Measurements from ENCODE around the gene KIAA1671. TPM values are rescaled to one million over a fixed set of nuclear protein-coding genes. Genes with fewer than 3 reads are reported as not detected.
A peak's percentile ranks its signal among the peaks of the same experiment; 100 is the strongest.

Gene KIAA1671
- total and polyA plus RNA-seq, 5 donors from 2014 or later: 0.21 to 3.3 (median 0.65) TPM; not detected in 1

DNA sequence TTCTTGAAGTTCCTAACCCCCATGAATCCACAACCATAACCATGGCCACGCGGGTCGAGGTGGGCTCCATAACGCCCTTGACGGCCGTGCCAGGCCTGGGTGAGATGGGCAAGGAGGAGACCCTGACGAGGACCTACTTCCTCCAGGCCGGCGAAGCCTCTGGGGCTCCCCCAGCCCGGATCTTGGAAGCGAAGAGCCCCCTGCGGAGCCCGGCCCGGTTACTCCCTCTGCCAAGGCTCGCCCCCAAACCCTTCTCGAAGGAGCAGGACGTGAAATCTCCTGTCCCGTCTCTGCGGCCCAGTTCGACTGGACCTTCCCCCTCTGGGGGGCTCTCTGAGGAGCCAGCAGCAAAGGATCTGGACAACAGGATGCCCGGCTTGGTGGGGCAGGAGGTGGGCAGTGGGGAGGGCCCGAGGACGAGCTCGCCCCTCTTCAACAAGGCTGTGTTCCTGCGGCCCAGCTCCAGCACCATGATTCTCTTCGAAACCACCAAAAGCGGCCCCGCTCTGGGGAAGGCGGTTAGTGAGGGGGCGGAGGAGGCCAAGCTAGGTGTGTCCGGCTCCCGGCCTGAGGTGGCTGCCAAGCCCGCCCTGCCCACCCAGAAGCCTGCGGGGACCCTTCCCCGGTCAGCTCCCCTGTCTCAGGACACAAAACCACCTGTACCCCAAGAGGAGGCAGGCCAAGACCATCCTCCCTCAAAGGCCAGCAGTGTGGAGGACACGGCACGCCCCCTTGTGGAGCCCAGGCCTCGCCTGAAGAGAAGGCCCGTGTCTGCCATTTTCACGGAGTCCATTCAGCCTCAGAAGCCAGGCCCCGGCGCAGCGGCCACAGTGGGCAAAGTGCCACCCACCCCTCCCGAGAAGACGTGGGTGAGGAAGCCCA lies 75.7 kb downstream of the KIAA1671 start:
- ATAC-seq (ENCODE audit: low read depth in 2 of 2): no peak

GRCh38 chr22:25028841-25029141 lies 76.3 kb downstream of the KIAA1671 start:
- Mint-ChIP-seq H3K4me3 (no peak overlapping the region), H3K9me3 (no peaks in the 10 kb centered on the region), H3K4me1 (peaks cover 0 to 8% (median 0%) of the 10 kb centered on the region in 4 donors), H3K36me3 (no peaks in the 10 kb centered on the region), H3K27me3 (no peaks in the 10 kb centered on the region), H3K27ac (no peak overlapping the region)
- Histone ChIP-seq H3K36me3 (ENCODE audit: control insufficient read depth, insufficient read depth, low read length) (no peaks in the 10 kb centered on the region), H3K9me3 (ENCODE audit: control insufficient read depth in 2 of 2, low read length in 2 of 2) (no peaks in the 10 kb centered on the region), H3K27me3 (ENCODE audit: control insufficient read depth, insufficient read depth, low read length) (no peaks in the 10 kb centered on the region), H3K27ac (ENCODE audit: insufficient read depth, low read length, poor library complexity, severe bottlenecking) (no peak overlapping the region), H3K4me1 (ENCODE audit: control insufficient read depth, insufficient read depth, low read length, poor library complexity, severe bottlenecking) (no peaks in the 10 kb centered on the region), H3K4me3 (ENCODE audit: low read depth, low read length) (no peak overlapping the region)
- ATAC-seq (ENCODE audit: low read depth in 2 of 2) (no peak), DNase-seq (no peak)

More for the DNA sequence above, 75.7 kb downstream of the KIAA1671 start:
- DNase-seq: peak in 1 of 3 donors; percentile 48
- H3K4me3 Mint-ChIP-seq: no peak overlapping the region
- H3K4me1 ChIP-seq (ENCODE audit: control insufficient read depth, insufficient read depth, low read length, poor library complexity, severe bottlenecking): no peaks in the 10 kb centered on the region
- H3K9me3 Mint-ChIP-seq: no peaks in the 10 kb centered on the region
- no peak overlapping the region for H3K4me3 ChIP-seq (ENCODE audit: low read depth, low read length)
- H3K36me3 Mint-ChIP-seq: no peaks in the 10 kb centered on the region
- no peaks in the 10 kb centered on the region for H3K27me3 Mint-ChIP-seq
- H3K9me3 ChIP-seq (ENCODE audit: control insufficient read depth in 2 of 2, low read length in 2 of 2): no peaks in the 10 kb centered on the region
- no peaks in the 10 kb centered on the region for H3K36me3 ChIP-seq (ENCODE audit: control insufficient read depth, insufficient read depth, low read length)
- peaks cover 0 to 8% (median 0%) of the 10 kb centered on the region in 4 donors for H3K4me1 Mint-ChIP-seq
- no peak overlapping the region for H3K27ac Mint-ChIP-seq
- no peaks in the 10 kb centered on the region for H3K27me3 ChIP-seq (ENCODE audit: control insufficient read depth, insufficient read depth, low read length)
- no peak overlapping the region for H3K27ac ChIP-seq (ENCODE audit: insufficient read depth, low read length, poor library complexity, severe bottlenecking)

DNA sequence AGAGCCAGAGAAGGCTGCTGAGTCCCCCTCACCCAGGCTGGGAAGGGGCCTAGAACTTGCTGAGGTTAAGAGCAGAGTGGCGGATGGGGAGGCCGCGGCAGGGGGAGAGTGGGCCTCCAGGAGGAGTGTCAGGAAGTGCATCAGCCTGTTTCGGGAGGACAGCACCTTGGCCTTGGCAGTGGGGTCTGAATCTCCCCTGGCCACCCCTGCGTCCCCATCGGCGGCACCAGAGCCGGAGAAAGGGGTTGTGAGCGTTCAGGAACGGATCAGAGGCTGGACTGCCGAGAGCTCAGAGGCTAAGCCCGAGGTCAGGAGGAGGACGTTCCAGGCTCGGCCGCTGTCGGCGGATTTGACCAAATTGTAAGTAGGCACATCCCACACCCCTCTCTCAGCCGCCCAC lies 76.7 kb downstream of the KIAA1671 start:
- H3K4me1 ChIP-seq (ENCODE audit: control insufficient read depth, insufficient read depth, low read length, poor library complexity, severe bottlenecking): no peaks in the 10 kb centered on the region
- H3K4me1 Mint-ChIP-seq: peaks cover 0 to 8% (median 0%) of the 10 kb centered on the region in 4 donors
- ATAC-seq (ENCODE audit: low read depth in 2 of 2) (no peak), DNase-seq (no peak)
- no peaks in the 10 kb centered on the region for H3K36me3 Mint-ChIP-seq
- H3K27me3 ChIP-seq (ENCODE audit: control insufficient read depth, insufficient read depth, low read length): no peaks in the 10 kb centered on the region
- no peaks in the 10 kb centered on the region for H3K27me3 Mint-ChIP-seq
- H3K27ac Mint-ChIP-seq: no peak overlapping the region
- H3K9me3 Mint-ChIP-seq: no peaks in the 10 kb centered on the region
- no peaks in the 10 kb centered on the region for H3K9me3 ChIP-seq (ENCODE audit: control insufficient read depth in 2 of 2, low read length in 2 of 2)
- no peak overlapping the region for H3K4me3 ChIP-seq (ENCODE audit: low read depth, low read length)
- no peak overlapping the region for H3K27ac ChIP-seq (ENCODE audit: insufficient read depth, low read length, poor library complexity, severe bottlenecking)
- no peaks in the 10 kb centered on the region for H3K36me3 ChIP-seq (ENCODE audit: control insufficient read depth, insufficient read depth, low read length)
- H3K4me3 Mint-ChIP-seq: no peak overlapping the region

GRCh38 chr22:25030636-25031035 lies 78.1 kb downstream of the KIAA1671 start:
- no peaks in the 10 kb centered on the region for H3K27me3 Mint-ChIP-seq
- Histone ChIP-seq H3K4me1 (ENCODE audit: control insufficient read depth, insufficient read depth, low read length, poor library complexity, severe bottlenecking) (no peaks in the 10 kb centered on the region), H3K4me3 (ENCODE audit: low read depth, low read length) (no peak overlapping the region), H3K9me3 (ENCODE audit: control insufficient read depth in 2 of 2, low read length in 2 of 2) (no peaks in the 10 kb centered on the region), H3K36me3 (ENCODE audit: control insufficient read depth, insufficient read depth, low read length) (no peaks in the 10 kb centered on the region), H3K27me3 (ENCODE audit: control insufficient read depth, insufficient read depth, low read length) (no peaks in the 10 kb centered on the region), H3K27ac (ENCODE audit: insufficient read depth, low read length, poor library complexity, severe bottlenecking) (no peak overlapping the region)
- no peak for ATAC-seq (ENCODE audit: low read depth in 2 of 2)
- no peak overlapping the region for H3K27ac Mint-ChIP-seq
- no peak for DNase-seq
- peaks cover 0 to 8% (median 1%) of the 10 kb centered on the region in 4 donors for H3K4me1 Mint-ChIP-seq
- H3K4me3 Mint-ChIP-seq: no peak overlapping the region
- H3K9me3 Mint-ChIP-seq: no peaks in the 10 kb centered on the region
- no peaks in the 10 kb centered on the region for H3K36me3 Mint-ChIP-seq

DNA sequence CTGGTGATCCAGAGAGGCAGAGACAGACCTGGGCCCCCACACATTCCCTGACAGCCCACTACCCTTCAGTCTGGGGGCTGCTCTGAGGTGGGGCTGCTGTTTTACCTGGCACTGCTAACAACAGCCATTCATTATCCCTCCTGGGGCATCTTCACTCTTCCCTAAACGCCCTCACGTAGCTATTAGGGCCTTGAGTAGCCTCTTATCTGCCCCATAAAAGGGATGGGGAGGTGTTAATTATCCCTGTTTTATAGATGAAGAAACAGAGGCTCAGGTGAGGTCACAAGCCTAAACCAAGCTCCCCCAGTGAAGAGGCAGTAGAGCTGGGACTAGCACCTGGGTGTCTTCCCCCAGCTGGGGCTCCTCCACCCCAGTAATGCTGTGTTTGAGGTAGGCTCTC lies 79.5 kb downstream of the KIAA1671 start:
- H3K4me3 Mint-ChIP-seq: no peak overlapping the region
- H3K27ac ChIP-seq (ENCODE audit: insufficient read depth, low read length, poor library complexity, severe bottlenecking): no peak overlapping the region
- H3K27me3 Mint-ChIP-seq: no peaks in the 10 kb centered on the region
- H3K9me3 ChIP-seq (ENCODE audit: control insufficient read depth in 2 of 2, low read length in 2 of 2): no peaks in the 10 kb centered on the region
- H3K4me3 ChIP-seq (ENCODE audit: low read depth, low read length): no peak overlapping the region
- no peaks in the 10 kb centered on the region for H3K36me3 ChIP-seq (ENCODE audit: control insufficient read depth, insufficient read depth, low read length)
- no peaks in the 10 kb centered on the region for H3K27me3 ChIP-seq (ENCODE audit: control insufficient read depth, insufficient read depth, low read length)
- H3K27ac Mint-ChIP-seq: no peak overlapping the region
- peaks cover 0 to 2% (median 0%) of the 10 kb centered on the region in 4 donors for H3K4me1 Mint-ChIP-seq
- no peak for DNase-seq
- ATAC-seq (ENCODE audit: low read depth in 2 of 2): no peak
- H3K4me1 ChIP-seq (ENCODE audit: control insufficient read depth, insufficient read depth, low read length, poor library complexity, severe bottlenecking): no peaks in the 10 kb centered on the region
- H3K36me3 Mint-ChIP-seq: no peaks in the 10 kb centered on the region
- H3K9me3 Mint-ChIP-seq: no peaks in the 10 kb centered on the region

DNA sequence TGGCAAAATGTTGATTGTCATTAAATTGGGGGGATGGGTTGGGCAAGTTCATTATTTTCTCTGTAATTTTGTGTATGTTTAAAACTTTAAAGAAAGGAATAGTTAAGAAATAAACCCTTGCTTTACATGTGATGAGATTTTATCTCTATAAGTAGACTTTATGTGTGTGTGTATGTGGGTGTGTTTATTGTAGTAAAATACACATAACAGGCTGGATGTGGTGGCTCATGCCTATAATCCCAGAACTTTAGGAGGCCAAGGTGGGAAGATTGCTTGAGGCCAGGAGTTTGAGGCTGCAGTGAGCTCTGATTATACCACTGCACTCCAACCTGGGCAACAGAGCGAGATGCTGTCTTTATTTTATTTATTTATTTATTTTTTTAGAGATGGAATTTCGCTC lies 83.2 kb downstream of the KIAA1671 start:
- Histone ChIP-seq H3K9me3 (ENCODE audit: control insufficient read depth in 2 of 2, low read length in 2 of 2) (no peaks in the 10 kb centered on the region), H3K27ac (ENCODE audit: insufficient read depth, low read length, poor library complexity, severe bottlenecking) (no peak overlapping the region), H3K4me1 (ENCODE audit: control insufficient read depth, insufficient read depth, low read length, poor library complexity, severe bottlenecking) (no peaks in the 10 kb centered on the region), H3K27me3 (ENCODE audit: control insufficient read depth, insufficient read depth, low read length) (no peaks in the 10 kb centered on the region), H3K4me3 (ENCODE audit: low read depth, low read length) (no peak overlapping the region), H3K36me3 (ENCODE audit: control insufficient read depth, insufficient read depth, low read length) (no peaks in the 10 kb centered on the region)
- Mint-ChIP-seq H3K4me3 (no peak overlapping the region), H3K4me1 (peaks cover 0 to 2% (median 0%) of the 10 kb centered on the region in 4 donors), H3K36me3 (no peaks in the 10 kb centered on the region), H3K27ac (no peak overlapping the region), H3K9me3 (no peaks in the 10 kb centered on the region), H3K27me3 (no peaks in the 10 kb centered on the region)
- ATAC-seq (ENCODE audit: low read depth in 2 of 2): no peak
- DNase-seq: no peak

GRCh38 chr22:25038239-25038638 lies 85.7 kb downstream of the KIAA1671 start:
- ATAC-seq (ENCODE audit: low read depth in 2 of 2): no peak

DNA sequence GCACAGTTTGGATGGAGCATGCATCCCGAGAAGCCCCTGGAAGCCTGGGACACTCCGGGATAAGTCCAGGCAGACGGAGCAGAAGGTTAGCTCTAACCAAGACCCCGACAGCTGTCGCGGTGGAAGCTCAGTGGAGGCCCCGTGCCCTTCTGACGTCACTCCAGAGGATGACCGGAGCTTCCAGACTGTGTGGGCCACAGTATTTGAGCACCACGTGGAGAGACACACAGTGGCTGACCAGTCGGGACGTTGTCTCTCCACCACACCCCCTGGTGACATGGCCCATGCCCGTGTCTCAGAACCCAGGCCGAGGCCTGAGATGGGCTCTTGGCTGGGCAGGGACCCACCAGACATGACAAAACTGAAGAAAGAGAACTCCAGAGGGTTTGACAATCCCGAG lies 86.3 kb downstream of the KIAA1671 start:
- no peak overlapping the region for H3K27ac Mint-ChIP-seq
- H3K27me3 Mint-ChIP-seq: no peaks in the 10 kb centered on the region
- H3K36me3 Mint-ChIP-seq: no peaks in the 10 kb centered on the region
- DNase-seq (no peak), ATAC-seq (ENCODE audit: low read depth in 2 of 2) (no peak)
- Histone ChIP-seq H3K4me3 (ENCODE audit: low read depth, low read length) (no peak overlapping the region), H3K27ac (ENCODE audit: insufficient read depth, low read length, poor library complexity, severe bottlenecking) (no peak overlapping the region), H3K36me3 (ENCODE audit: control insufficient read depth, insufficient read depth, low read length) (no peaks in the 10 kb centered on the region), H3K27me3 (ENCODE audit: control insufficient read depth, insufficient read depth, low read length) (no peaks in the 10 kb centered on the region), H3K9me3 (ENCODE audit: control insufficient read depth in 2 of 2, low read length in 2 of 2) (no peaks in the 10 kb centered on the region), H3K4me1 (ENCODE audit: control insufficient read depth, insufficient read depth, low read length, poor library complexity, severe bottlenecking) (no peaks in the 10 kb centered on the region)
- no peaks in the 10 kb centered on the region for H3K9me3 Mint-ChIP-seq
- H3K4me1 Mint-ChIP-seq: peaks cover 0 to 2% (median 0%) of the 10 kb centered on the region in 4 donors
- no peak overlapping the region for H3K4me3 Mint-ChIP-seq

More at GRCh38 chr22:25038239-25038638, 85.7 kb downstream of the KIAA1671 start:
- DNase-seq: no peak
- H3K36me3 Mint-ChIP-seq: no peaks in the 10 kb centered on the region
- Histone ChIP-seq H3K9me3 (ENCODE audit: control insufficient read depth in 2 of 2, low read length in 2 of 2) (no peaks in the 10 kb centered on the region), H3K4me3 (ENCODE audit: low read depth, low read length) (no peak overlapping the region), H3K36me3 (ENCODE audit: control insufficient read depth, insufficient read depth, low read length) (no peaks in the 10 kb centered on the region), H3K27ac (ENCODE audit: insufficient read depth, low read length, poor library complexity, severe bottlenecking) (no peak overlapping the region), H3K27me3 (ENCODE audit: control insufficient read depth, insufficient read depth, low read length) (no peaks in the 10 kb centered on the region), H3K4me1 (ENCODE audit: control insufficient read depth, insufficient read depth, low read length, poor library complexity, severe bottlenecking) (no peaks in the 10 kb centered on the region)
- H3K4me1 Mint-ChIP-seq: peaks cover 0 to 2% (median 0%) of the 10 kb centered on the region in 4 donors
- H3K9me3 Mint-ChIP-seq: no peaks in the 10 kb centered on the region
- no peak overlapping the region for H3K27ac Mint-ChIP-seq
- no peaks in the 10 kb centered on the region for H3K27me3 Mint-ChIP-seq
- no peak overlapping the region for H3K4me3 Mint-ChIP-seq
